ENCODE data around the gene SERPINA1. TPM values are rescaled to one million over a fixed set of nuclear protein-coding genes. Genes with fewer than 3 reads are reported as not detected.
"Not testable (repeated sequence)": the region's sequence is repeated elsewhere in the genome, so short reads cannot be mapped to it uniquely, and the experiment has no call there.

The SERPINA1 gene
- total RNA-seq, 1 experiment from 2014 or later = 10.5 TPM

- Histone ChIP-seq H3K9me3 (ENCODE audit: low read length) (no peaks in the 10 kb centered on the region), H3K9me2 (replicated peaks; ENCODE audit: low read length) (no peaks in the 10 kb centered on the region), H4K20me1 (ENCODE audit: low read length) (no peaks in the 10 kb centered on the region), H2AFZ (ENCODE audit: low read length) (no peak overlapping the region), H3K4me2 (ENCODE audit: low read length) (no peak overlapping the region), H3K27me3 (ENCODE audit: low read length) (no peaks in the 10 kb centered on the region), H3K4me1 (ENCODE audit: insufficient read depth, low read length) (no peaks in the 10 kb centered on the region), H3K79me2 (ENCODE audit: low read length) (no peaks in the 10 kb centered on the region), H3F3A (ENCODE audit: low read length, unreplicated experiment) (no peaks in the 10 kb centered on the region), H3K4me3 (ENCODE audit: low read length) (no peak overlapping the region), H3K27ac (ENCODE audit: low read length) (no peak overlapping the region), H3K36me3 (ENCODE audit: low read depth, low read length) (no peaks in the 10 kb centered on the region), H3K9ac (ENCODE audit: low read length) (no peak overlapping the region)
- TF ChIP-seq, protein P1, sequence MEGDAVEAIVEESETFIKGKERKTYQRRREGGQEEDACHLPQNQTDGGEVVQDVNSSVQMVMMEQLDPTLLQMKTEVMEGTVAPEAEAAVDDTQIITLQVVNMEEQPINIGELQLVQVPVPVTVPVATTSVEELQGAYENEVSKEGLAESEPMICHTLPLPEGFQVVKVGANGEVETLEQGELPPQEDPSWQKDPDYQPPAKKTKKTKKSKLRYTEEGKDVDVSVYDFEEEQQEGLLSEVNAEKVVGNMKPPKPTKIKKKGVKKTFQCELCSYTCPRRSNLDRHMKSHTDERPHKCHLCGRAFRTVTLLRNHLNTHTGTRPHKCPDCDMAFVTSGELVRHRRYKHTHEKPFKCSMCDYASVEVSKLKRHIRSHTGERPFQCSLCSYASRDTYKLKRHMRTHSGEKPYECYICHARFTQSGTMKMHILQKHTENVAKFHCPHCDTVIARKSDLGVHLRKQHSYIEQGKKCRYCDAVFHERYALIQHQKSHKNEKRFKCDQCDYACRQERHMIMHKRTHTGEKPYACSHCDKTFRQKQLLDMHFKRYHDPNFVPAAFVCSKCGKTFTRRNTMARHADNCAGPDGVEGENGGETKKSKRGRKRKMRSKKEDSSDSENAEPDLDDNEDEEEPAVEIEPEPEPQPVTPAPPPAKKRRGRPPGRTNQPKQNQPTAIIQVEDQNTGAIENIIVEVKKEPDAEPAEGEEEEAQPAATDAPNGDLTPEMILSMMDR (conservative IDR thresholded peaks at IDR 0.05; ENCODE audit: low read depth, low read length) = peak; percentile 44
- TF ChIP-seq EZH2 (IDR thresholded peaks at IDR 0.05; ENCODE audit: low read length, unreplicated experiment) (no peak), EZH2phosphoT487 (IDR thresholded peaks at IDR 0.05; ENCODE audit: borderline replicate concordance, low read length) (no peak)
- BruUV-seq (replicated peaks) = no TSS peak
- intact Hi-C loops (cut with micrococcal nuclease) = loop anchor here (5.0 kb wide), 1 partner anchor 56 kb away; no protein-coding TSS in a partner anchor
- POLR2A ChIA-PET (ENCODE audit: unreplicated experiment) = no interaction called here
- CTCF ChIA-PET = no interaction called here
- DNase-seq (peak; percentile 12), ATAC-seq (no peak)
Measured at GRCh38 chr14:94412671-94413638, 24.6 kb upstream of the SERPINA1 start.

DNA sequence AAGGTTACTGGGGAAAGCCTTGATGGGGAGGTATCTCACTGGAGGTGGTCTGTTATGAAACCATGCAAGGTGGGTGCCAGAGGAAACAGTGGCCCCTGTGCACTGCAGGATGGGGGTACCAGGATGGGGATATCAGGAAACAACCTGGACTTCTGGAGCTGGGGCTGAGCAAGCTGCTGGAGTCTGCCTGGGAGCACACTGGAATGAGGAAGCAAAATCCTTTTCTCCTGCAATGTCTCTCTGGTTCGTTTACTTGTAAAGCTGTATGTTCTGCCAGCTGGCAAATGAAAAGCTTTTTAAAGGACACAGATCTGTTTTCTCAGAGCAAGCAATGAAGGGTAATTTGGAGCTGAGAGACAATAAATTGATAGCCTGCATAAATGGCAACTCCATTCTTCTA, 23.2 kb upstream of the SERPINA1 start:
- Histone ChIP-seq H2AFZ (ENCODE audit: low read length) (no peak overlapping the region), H3K9me3 (ENCODE audit: low read length) (no peaks in the 10 kb centered on the region), H3K27me3 (ENCODE audit: low read length) (no peaks in the 10 kb centered on the region), H3F3A (ENCODE audit: low read length, unreplicated experiment) (no peaks in the 10 kb centered on the region), H3K27ac (ENCODE audit: low read length) (no peak overlapping the region), H3K9me2 (replicated peaks; ENCODE audit: low read length) (no peaks in the 10 kb centered on the region), H3K4me3 (ENCODE audit: low read length) (no peak overlapping the region), H4K20me1 (ENCODE audit: low read length) (no peaks in the 10 kb centered on the region), H3K4me1 (ENCODE audit: insufficient read depth, low read length) (no peaks in the 10 kb centered on the region), H3K79me2 (ENCODE audit: low read length) (no peaks in the 10 kb centered on the region), H3K36me3 (ENCODE audit: low read depth, low read length) (no peaks in the 10 kb centered on the region), H3K4me2 (ENCODE audit: low read length) (no peak overlapping the region), H3K9ac (ENCODE audit: low read length) (no peak overlapping the region)
- ChIA-PET POLR2A (ENCODE audit: unreplicated experiment) (no interaction called here), CTCF (no interaction called here)
- TF ChIP-seq EZH2 (IDR thresholded peaks at IDR 0.05; ENCODE audit: low read length, unreplicated experiment) (no peak), EZH2phosphoT487 (IDR thresholded peaks at IDR 0.05; ENCODE audit: borderline replicate concordance, low read length) (no peak)
- TF ChIP-seq, protein P1 (conservative IDR thresholded peaks at IDR 0.05; ENCODE audit: low read depth, low read length) = no peak
- DNase-seq (no peak), ATAC-seq (no peak)
- BruUV-seq (replicated peaks) = no TSS peak
- intact Hi-C loops (cut with micrococcal nuclease) = loop anchor here (5.0 kb wide), 1 partner anchor 54 kb away; no protein-coding TSS in a partner anchor

GRCh38 chr14:94409430-94409829, 21.0 kb upstream of the SERPINA1 start:
- DNase-seq; H3K9ac ChIP-seq (ENCODE audit: low read length); ATAC-seq; BruUV-seq (replicated peaks); intact Hi-C loops (cut with micrococcal nuclease); POLR2A ChIA-PET (ENCODE audit: unreplicated experiment); CTCF ChIA-PET; H3K4me2 ChIP-seq (ENCODE audit: low read length); H3K4me1 ChIP-seq (ENCODE audit: insufficient read depth, low read length); H3K27me3 ChIP-seq (ENCODE audit: low read length); H3K79me2 ChIP-seq (ENCODE audit: low read length); H3K27ac ChIP-seq (ENCODE audit: low read length); H3K4me3 ChIP-seq (ENCODE audit: low read length); H3K9me3 ChIP-seq (ENCODE audit: low read length); H2AFZ ChIP-seq (ENCODE audit: low read length); H3F3A ChIP-seq (ENCODE audit: low read length, unreplicated experiment); H3K9me2 ChIP-seq (replicated peaks; ENCODE audit: low read length); H4K20me1 ChIP-seq (ENCODE audit: low read length); H3K36me3 ChIP-seq (ENCODE audit: low read depth, low read length): not testable (repeated sequence)
